SH-SY5Y (cell line): ENCODE data around the gene OPALIN.

Experiments
- GATA2 ChIP-seq: IDR thresholded peaks from 2 replicates; pipeline ENCODE4 v1.6.1; 2011; ENCODE audit warnings: mild to moderate bottlenecking, low read depth, low read length
- GATA3 ChIP-seq: IDR thresholded peaks from 2 replicates; pipeline ENCODE4 v1.6.1; 2011; ENCODE audit warnings: low read depth, mild to moderate bottlenecking, low read length, moderate library complexity

DNA sequence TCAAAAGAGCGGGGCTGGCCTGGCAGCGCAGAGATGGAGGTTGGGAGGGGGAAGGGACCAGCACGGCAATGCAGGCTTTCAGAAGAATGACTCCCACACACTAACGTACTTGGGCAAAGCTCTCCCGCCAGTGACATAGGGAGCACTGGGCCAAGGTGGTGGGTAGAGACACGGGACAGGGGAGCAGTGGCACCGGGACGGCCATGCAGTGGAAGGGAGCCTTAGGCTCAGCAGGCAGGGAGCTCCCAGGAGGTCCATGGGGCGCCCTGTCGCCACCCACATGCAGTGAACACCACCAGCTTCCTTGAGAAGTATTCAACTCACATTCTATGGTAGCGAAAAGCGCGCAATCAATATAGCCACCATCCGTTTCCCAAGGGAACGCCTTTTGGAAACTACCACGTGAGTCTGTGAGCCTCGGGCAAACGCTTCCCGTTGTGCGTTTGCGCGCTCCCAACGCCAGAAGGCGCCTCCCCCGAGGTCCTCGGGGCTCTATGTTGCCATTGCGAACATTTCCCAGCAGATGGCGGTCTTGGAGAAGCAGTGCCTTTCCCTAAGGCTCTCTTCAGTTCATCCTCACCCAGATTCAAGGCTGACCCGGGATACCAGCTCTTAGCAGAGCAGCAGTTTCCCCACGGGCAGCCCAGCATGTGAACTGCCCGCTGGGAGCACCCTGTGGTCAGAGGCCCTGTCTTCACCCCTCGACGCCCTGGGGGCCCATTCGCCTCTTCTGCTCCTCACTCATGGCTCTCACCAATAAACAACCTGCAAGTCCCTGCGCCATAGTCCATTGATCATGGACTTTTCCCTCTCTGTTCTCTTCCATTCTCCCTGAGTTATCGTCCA is 16.4 kb upstream of the OPALIN start:
- TF ChIP-seq GATA3 (no peak), GATA2 (no peak)
